IPS-18c (cell line): ENCODE measurements around the gene LCP1.
"Not testable (repeated sequence)": the region's sequence is repeated elsewhere in the genome, so short reads cannot be mapped to it uniquely, and the experiment has no call there.

Experiments
- H3K4me3 ChIP-seq: 2 replicates; pipeline ENCODE4 v1.7.0; 2013; ENCODE audit warnings: low read depth, mild to moderate bottlenecking, low read length, moderate library complexity; ENCODE audit not compliant: insufficient read depth
- H3K9me3 ChIP-seq: one replicate; pipeline ENCODE4 v1.6.1; 2013; ENCODE audit warnings: mild to moderate bottlenecking, low read length, moderate library complexity; ENCODE audit not compliant: control insufficient read depth, insufficient read depth

LCP1 gene

GRCh38 chr13:46181840-46182490, at the start of gene LCP1:
Gene LCP1, minus strand, starts transcription at chr13:46182177. Its CDS starts 22,515 bp downstream, at chr13:46159662.
- H3K4me3 ChIP-seq, result no peak within 1 kb of the TSS; the same call in 1 of the 2 replicates
- no peaks in the 10 kb centered on the region for H3K9me3 ChIP-seq

GRCh38 chr13:46229251-46229650, 47.3 kb upstream of the LCP1 start:
- Histone ChIP-seq H3K4me3 (no peak overlapping the region), H3K9me3 (no peaks in the 10 kb centered on the region)

GRCh38 chr13:46220234-46220633, 38.3 kb upstream of the LCP1 start:
- not testable (repeated sequence) for H3K4me3 ChIP-seq, H3K9me3 ChIP-seq

- H3K9me3 ChIP-seq, H3K4me3 ChIP-seq: not testable (repeated sequence)
Measured at GRCh38 chr13:46214741-46215140, 32.8 kb upstream of the LCP1 start.

- H3K4me3 ChIP-seq, result no peak overlapping the region
- no peaks in the 10 kb centered on the region for H3K9me3 ChIP-seq
Measured at GRCh38 chr13:46213242-46213641, 31.3 kb upstream of the LCP1 start.

- Histone ChIP-seq H3K4me3 (peak within 1 kb of the TSS; percentile 52), H3K9me3 (no peaks in the 10 kb centered on the region)
Measured at GRCh38 chr13:46211483-46212351, 29.7 kb upstream of the LCP1 start, which contains the start of gene LRRC63. Gene LRRC63, plus strand, starts transcription at chr13:46211928. Its CDS starts 1,107 bp downstream, at chr13:46213035.

- no peaks in the 10 kb centered on the region for H3K9me3 ChIP-seq
- peak overlapping the region; percentile 52; the same call in 1 of the 2 replicates for H3K4me3 ChIP-seq
Measured at GRCh38 chr13:46211116-46211482, 29.1 kb upstream of the LCP1 start.

GRCh38 chr13:46210362-46211083, 28.5 kb upstream of the LCP1 start:
- no peak overlapping the region for H3K4me3 ChIP-seq
- H3K9me3 ChIP-seq, result no peaks in the 10 kb centered on the region

- H3K9me3 ChIP-seq, result peaks cover 2% of the 10 kb centered on the region
- H3K4me3 ChIP-seq, result no peak overlapping the region
Measured at GRCh38 chr13:46207828-46208227, 25.9 kb upstream of the LCP1 start.

GRCh38 chr13:46206143-46206542, 24.2 kb upstream of the LCP1 start:
- Histone ChIP-seq H3K9me3 (peaks cover 2% of the 10 kb centered on the region), H3K4me3 (no peak overlapping the region)

- H3K9me3 ChIP-seq, result peaks cover 2% of the 10 kb centered on the region
- no peak overlapping the region for H3K4me3 ChIP-seq
Measured at GRCh38 chr13:46202966-46203365, 21.0 kb upstream of the LCP1 start.

- peaks cover 2% of the 10 kb centered on the region for H3K9me3 ChIP-seq
Measured at GRCh38 chr13:46202188-46202795, 20.3 kb upstream of the LCP1 start.

GRCh38 chr13:46198696-46199193, 16.8 kb upstream of the LCP1 start:
- H3K4me3 ChIP-seq, result no peak overlapping the region
- peaks cover under 1% of the 10 kb centered on the region for H3K9me3 ChIP-seq

More at GRCh38 chr13:46202188-46202795, 20.3 kb upstream of the LCP1 start:
- H3K4me3 ChIP-seq, result no peak overlapping the region

- no peaks in the 10 kb centered on the region for H3K9me3 ChIP-seq
- H3K4me3 ChIP-seq, result no peak overlapping the region
Measured at GRCh38 chr13:46197299-46198048, 15.5 kb upstream of the LCP1 start.

- H3K9me3 ChIP-seq, result no peaks in the 10 kb centered on the region
Measured at GRCh38 chr13:46195016-46195415, 13.0 kb upstream of the LCP1 start.

GRCh38 chr13:46192412-46192811, 10.4 kb upstream of the LCP1 start:
- Histone ChIP-seq H3K4me3 (no peak overlapping the region), H3K9me3 (no peaks in the 10 kb centered on the region)

More at GRCh38 chr13:46195016-46195415, 13.0 kb upstream of the LCP1 start:
- H3K4me3 ChIP-seq, result no peak overlapping the region
